GM19468 (cell line): ENCODE data around the gene FFAR3.

Source experiments
- ATAC-seq: cut with Tn5 transposase; IDR thresholded peaks from one replicate; pipeline ENCODE4 v1.9.1; 2021; ENCODE audit warnings: mild to moderate bottlenecking, moderate library complexity, moderate number of reproducible peaks; ENCODE audit not compliant: unreplicated experiment; ENCODE audit errors: extremely low read depth

FFAR3 gene, protein sequence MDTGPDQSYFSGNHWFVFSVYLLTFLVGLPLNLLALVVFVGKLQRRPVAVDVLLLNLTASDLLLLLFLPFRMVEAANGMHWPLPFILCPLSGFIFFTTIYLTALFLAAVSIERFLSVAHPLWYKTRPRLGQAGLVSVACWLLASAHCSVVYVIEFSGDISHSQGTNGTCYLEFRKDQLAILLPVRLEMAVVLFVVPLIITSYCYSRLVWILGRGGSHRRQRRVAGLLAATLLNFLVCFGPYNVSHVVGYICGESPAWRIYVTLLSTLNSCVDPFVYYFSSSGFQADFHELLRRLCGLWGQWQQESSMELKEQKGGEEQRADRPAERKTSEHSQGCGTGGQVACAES

DNA sequence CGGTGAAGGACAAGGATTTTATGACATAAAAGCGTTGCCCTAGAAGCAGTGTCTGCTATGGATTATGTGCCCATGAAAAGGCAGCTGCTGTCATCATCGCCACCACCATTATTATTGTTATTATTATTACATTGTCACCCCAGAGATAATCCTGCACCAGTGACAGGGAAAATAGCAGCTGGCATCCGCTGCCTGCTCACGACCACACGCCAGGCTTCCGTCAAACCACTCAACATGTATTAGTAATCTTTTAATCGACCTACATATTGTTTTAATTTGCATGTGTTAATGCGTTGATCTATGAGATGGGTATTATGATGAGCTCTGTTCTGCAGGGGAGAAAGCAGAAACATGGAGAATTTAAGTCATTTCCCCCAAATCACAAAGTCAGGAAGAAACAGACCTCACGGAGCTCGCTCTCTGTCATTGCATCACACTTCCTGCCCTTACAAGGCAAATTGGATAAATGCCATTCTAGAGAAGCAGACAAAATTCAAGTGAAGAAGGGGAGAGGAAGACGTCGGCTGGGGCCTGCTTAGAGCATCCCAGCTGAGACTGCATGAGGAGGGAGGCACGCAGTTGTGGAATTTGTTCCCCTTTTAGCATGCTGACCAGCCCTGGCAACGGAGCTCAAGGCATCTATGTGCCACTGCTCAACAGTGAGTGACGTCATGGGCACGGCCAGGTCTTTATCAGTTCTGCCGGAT is at the start of gene FFAR3:
Gene FFAR3 (plus strand): TSS at position 594 of the 707 bp plus-strand sequence. CDS start 431 bp downstream, outside the sequence.
- no peak for ATAC-seq

DNA sequence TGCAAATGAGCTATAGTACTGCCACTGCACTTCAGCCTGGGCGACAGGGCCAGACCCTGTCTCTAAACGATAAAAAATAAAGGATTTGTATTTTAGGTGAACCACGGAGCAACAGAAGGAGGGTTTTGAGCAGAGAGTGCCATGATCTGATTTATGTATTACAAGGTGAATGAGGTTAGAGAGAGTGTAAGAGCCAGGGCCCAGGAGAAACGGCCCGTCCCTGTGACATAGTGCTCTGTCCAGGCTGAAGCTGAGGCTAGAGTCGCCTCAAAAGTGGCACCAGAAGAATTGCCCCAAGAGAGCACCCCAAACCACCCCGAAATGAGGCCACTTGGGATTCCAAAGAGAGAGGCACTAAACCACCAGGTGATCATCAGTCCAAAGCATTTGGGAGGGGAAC is 49.4 kb upstream of the FFAR3 start:
- ATAC-seq: no peak

- ATAC-seq: no peak
Measured at GRCh38 chr19:35309481-35310279, 48.6 kb upstream of the FFAR3 start.

- ATAC-seq: no peak
Measured at GRCh38 chr19:35310331-35310730, 47.9 kb upstream of the FFAR3 start.

DNA sequence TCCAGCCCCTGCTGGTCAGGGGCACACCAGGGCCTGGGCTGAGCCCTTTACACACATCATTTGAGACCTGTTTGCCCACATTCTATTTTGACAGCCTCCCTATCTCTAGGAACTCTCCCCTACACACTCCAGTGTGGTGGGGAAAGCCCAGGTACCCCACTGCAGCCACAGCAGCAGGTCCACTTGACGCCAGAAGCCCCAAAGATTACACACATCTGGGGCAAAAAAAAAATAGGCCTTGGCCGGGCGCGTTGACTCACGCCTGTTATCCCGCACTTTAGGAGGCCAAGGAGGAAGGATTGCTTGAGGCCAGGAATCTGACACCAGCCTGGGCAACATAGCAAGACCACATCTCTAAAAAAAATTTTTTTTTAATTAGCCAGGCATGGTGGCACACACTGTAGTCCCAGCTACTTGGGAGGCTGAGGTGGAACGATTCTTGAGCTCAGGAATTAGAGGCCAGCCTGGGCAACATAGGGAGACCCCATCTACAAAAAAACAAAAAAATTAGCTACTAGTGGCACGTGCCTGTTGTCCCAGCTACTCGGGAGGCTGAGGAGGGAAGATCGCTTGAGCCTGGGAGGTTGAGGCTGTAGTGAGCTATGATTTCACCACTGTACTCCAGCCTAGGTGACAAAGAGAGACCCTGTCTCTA is 47.3 kb upstream of the FFAR3 start:
- ATAC-seq: no peak

- no peak for ATAC-seq
Measured at GRCh38 chr19:35311901-35312665, 46.2 kb upstream of the FFAR3 start.

- no peak for ATAC-seq
Measured at GRCh38 chr19:35313587-35313986, 44.7 kb upstream of the FFAR3 start.

- no peak for ATAC-seq
Measured at GRCh38 chr19:35314031-35314430, 44.2 kb upstream of the FFAR3 start.

DNA sequence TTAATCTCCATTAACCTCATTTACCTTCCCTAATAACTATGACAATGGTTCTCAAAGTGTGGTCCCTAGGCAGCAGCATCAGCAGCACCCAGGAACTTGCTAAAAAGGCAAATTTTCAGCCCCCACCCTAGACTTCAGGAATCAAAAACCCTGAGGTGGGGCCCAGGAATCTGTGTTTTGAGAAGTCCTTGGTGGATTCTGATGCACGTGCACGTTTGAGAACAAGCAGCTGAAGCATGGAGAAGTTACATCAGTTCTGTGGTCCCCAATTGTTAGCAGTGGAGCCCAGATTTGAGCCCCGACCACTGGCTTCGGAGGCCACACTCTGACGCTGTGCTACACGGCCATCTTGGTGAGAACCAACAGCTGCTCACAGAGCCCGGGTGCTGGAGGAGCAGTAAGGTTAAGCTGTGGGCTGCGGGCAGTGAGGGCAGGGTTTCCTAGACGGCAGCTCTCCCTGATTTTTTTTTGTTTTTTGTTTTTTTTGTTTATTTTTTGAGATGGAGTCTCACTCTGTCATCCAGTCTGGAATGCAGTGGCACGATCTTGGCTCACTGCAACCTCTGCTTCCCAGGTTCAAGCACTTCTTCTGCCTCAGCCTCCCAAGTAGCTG is 43.3 kb upstream of the FFAR3 start:
- ATAC-seq: no peak

DNA sequence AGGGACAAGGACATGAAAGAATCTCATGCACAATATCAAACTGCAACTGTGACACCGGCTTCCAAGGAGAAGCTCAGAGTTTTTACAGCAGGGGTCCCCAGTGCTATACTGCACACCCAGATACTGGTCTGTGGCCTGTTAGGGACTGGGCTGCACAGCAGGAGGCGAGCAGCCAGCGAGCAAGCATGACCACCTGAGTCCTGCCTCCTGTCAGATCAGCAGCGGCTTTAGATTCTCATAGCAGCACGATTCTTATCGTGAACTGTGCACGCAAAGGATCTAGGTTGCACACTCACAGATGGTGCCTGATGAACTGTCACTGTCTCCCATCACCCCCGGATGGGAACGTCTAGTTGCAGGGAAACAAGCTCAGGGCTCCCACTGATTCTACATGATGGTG is 42.4 kb upstream of the FFAR3 start:
- ATAC-seq: no peak

DNA sequence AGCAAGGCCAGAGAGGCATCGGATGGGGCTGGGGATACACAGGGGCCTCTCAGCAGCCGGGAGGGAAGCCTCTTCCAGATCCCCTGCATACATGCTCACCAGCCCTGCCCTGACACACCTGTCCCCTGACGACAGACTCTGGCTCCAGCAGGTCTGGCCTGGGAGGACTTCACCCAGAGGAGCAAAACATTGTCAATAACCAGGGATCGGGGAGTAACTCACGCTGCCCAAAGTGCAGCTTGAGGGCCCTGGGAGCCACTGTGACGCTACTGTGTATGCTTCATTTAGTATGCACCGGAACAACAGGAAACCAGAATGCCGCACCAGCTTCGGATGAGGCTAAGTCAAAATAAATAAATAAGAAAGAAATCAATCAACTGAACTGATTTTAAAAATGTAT is 41.7 kb upstream of the FFAR3 start:
- no peak for ATAC-seq

- no peak for ATAC-seq
Measured at GRCh38 chr19:35317464-35318043, 40.7 kb upstream of the FFAR3 start.

GRCh38 chr19:35318679-35319448 is 39.4 kb upstream of the FFAR3 start:
- ATAC-seq: no peak

DNA sequence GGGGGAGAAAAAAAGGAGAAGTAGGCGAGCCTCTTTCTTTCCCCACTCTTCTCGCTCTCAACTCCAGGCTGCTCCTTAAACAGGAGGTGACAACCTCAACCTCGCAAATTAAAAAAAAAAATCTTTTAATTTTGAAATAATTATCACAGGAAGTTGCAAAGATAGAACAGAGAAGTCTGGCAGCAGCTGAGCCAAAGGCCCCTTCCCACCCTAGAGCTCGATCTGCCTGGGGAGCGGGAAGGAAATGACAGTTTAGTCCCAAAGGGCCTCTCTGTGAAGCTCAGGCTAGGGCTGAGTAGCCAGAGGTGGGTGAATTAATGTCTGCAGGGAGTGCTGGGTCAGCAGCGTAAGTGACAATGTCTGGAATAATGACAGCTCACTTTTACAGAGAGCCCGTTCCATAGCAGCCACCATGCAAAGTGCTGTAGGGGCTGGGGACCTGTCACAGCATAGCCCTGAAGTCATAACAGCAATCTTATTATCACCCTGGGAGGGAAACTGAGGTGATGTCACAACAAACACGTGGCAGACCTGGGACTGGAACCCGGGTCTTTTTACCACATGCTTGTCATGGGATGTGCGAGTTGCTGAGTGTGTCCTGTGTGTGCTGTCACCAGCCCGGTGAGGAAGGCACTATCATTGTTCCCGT is 38.1 kb upstream of the FFAR3 start:
- ATAC-seq: no peak

- ATAC-seq: no peak
Measured at GRCh38 chr19:35321291-35321690, 37.0 kb upstream of the FFAR3 start.

- no peak for ATAC-seq
Measured at GRCh38 chr19:35322014-35322413, 36.2 kb upstream of the FFAR3 start.

GRCh38 chr19:35327642-35328041 is 30.6 kb upstream of the FFAR3 start:
- ATAC-seq: no peak

- ATAC-seq: no peak
Measured at GRCh38 chr19:35328851-35329285, 29.4 kb upstream of the FFAR3 start, which contains the start of gene CD22. CD22 (plus strand) TSS chr19:35329187; CDS start chr19:35332041, 2,854 bp downstream.
